ENCODE data around the gene PPFIA4. TPM values are rescaled to one million over a fixed set of nuclear protein-coding genes. Genes with fewer than 3 reads are reported as not detected.
A peak's percentile ranks its signal among the peaks of the same experiment; 100 is the strongest.

Gene PPFIA4
- total RNA-seq, 1 experiment from 2014 or later = not detected

DNA sequence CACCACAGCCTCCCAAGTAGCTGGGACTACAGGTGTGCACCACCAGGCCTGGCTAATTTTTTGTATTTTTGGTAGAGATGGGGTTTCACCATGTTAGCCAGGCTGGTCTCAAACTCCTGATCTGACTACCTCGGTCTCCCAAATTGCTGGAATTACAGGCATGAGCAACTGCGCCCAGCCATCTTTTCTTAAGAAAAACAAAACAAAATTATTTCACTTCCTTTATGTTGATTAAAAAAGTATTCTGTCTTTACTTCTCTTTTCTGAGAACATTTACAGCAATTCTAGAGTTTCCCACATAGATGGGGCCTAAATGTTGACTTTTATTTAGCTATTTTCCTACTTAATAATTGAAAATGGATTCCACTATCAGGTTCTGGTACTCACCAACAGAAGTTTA, 36.4 kb upstream of the PPFIA4 start:
- Histone ChIP-seq H3K9me3 (ENCODE audit: low read length) (no peaks in the 10 kb centered on the region), H3K4me1 (ENCODE audit: low read length) (no peaks in the 10 kb centered on the region), H4K20me1 (ENCODE audit: insufficient read depth, low read depth, low read length) (no peaks in the 10 kb centered on the region), H3K9ac (ENCODE audit: low read length) (no peak overlapping the region), H3K9me2 (replicated peaks; ENCODE audit: insufficient read depth, low read length) (no peaks in the 10 kb centered on the region), H3K4me2 (ENCODE audit: low read depth, low read length, poor library complexity, severe bottlenecking) (no peak overlapping the region), H3K4me3 (ENCODE audit: low read length) (no peak overlapping the region), H3K27me3 (ENCODE audit: low read length) (no peaks in the 10 kb centered on the region), H3K36me3 (ENCODE audit: insufficient read depth, low read length) (no peaks in the 10 kb centered on the region), H3K79me2 (ENCODE audit: low read length) (no peaks in the 10 kb centered on the region), H3K27ac (ENCODE audit: low read length) (no peak overlapping the region), H2AFZ (ENCODE audit: low read length) (peak overlapping the region; percentile 75; the same call in 1 of the 2 replicates)
- no peak for DNase-seq

GRCh38 chr1:202991112-202991511, 35.2 kb upstream of the PPFIA4 start:
- no peak for DNase-seq
- Histone ChIP-seq H3K27me3 (ENCODE audit: low read length) (no peaks in the 10 kb centered on the region), H3K4me2 (ENCODE audit: low read depth, low read length, poor library complexity, severe bottlenecking) (no peak overlapping the region), H3K4me1 (ENCODE audit: low read length) (no peaks in the 10 kb centered on the region), H3K9ac (ENCODE audit: low read length) (no peak overlapping the region), H3K4me3 (ENCODE audit: low read length) (no peak overlapping the region), H3K9me3 (ENCODE audit: low read length) (no peaks in the 10 kb centered on the region), H4K20me1 (ENCODE audit: insufficient read depth, low read depth, low read length) (no peaks in the 10 kb centered on the region), H3K36me3 (ENCODE audit: insufficient read depth, low read length) (no peaks in the 10 kb centered on the region), H2AFZ (ENCODE audit: low read length) (0 out of 2 replicates have a peak overlapping the region, but pooled peaks have one; percentile 75), H3K27ac (ENCODE audit: low read length) (no peak overlapping the region), H3K79me2 (ENCODE audit: low read length) (no peaks in the 10 kb centered on the region), H3K9me2 (replicated peaks; ENCODE audit: insufficient read depth, low read length) (no peaks in the 10 kb centered on the region)

DNA sequence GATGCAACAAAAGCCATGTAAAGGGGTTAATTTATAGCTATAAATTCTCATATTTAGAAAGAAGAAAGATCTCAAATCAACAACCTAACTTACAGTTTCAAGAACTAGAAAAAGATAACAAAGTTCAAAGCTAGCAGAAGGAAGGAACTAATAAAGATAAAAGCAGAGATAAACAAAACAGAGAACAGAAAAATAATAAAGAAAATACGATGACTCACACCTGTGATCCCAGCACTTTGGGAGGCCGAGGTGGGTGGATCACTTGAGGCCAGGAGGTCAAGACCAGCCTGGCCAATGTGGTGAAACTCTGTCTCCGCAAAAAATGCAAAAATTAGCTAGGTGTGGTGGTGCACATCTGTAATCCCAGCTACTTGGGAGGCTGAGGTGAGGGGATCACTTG, 31.5 kb upstream of the PPFIA4 start:
- no peak overlapping the region for H3K4me2 ChIP-seq (ENCODE audit: low read depth, low read length, poor library complexity, severe bottlenecking)
- no peaks in the 10 kb centered on the region for H4K20me1 ChIP-seq (ENCODE audit: insufficient read depth, low read depth, low read length)
- no peaks in the 10 kb centered on the region for H3K79me2 ChIP-seq (ENCODE audit: low read length)
- no peaks in the 10 kb centered on the region for H3K9me3 ChIP-seq (ENCODE audit: low read length)
- DNase-seq = no peak
- no peak overlapping the region for H3K9ac ChIP-seq (ENCODE audit: low read length)
- no peaks in the 10 kb centered on the region for H3K9me2 ChIP-seq (replicated peaks; ENCODE audit: insufficient read depth, low read length)
- H3K4me1 ChIP-seq (ENCODE audit: low read length) = peaks cover 4% of the 10 kb centered on the region
- no peak overlapping the region for H3K4me3 ChIP-seq (ENCODE audit: low read length)
- H3K27ac ChIP-seq (ENCODE audit: low read length) = no peak overlapping the region
- H3K36me3 ChIP-seq (ENCODE audit: insufficient read depth, low read length) = no peaks in the 10 kb centered on the region
- H3K27me3 ChIP-seq (ENCODE audit: low read length) = no peaks in the 10 kb centered on the region
- no peak overlapping the region for H2AFZ ChIP-seq (ENCODE audit: low read length)

GRCh38 chr1:202998836-202999750, 27.2 kb upstream of the PPFIA4 start:
- H3K27me3 ChIP-seq (ENCODE audit: low read length) = no peaks in the 10 kb centered on the region
- H3K4me3 ChIP-seq (ENCODE audit: low read length) = peak overlapping the region; percentile 19; the same call in 1 of the 2 replicates
- peaks cover 4% of the 10 kb centered on the region for H3K4me1 ChIP-seq (ENCODE audit: low read length)
- peak overlapping the region; percentile 47 for H3K9ac ChIP-seq (ENCODE audit: low read length)
- H3K79me2 ChIP-seq (ENCODE audit: low read length) = no peaks in the 10 kb centered on the region
- no peaks in the 10 kb centered on the region for H4K20me1 ChIP-seq (ENCODE audit: insufficient read depth, low read depth, low read length)
- no peaks in the 10 kb centered on the region for H3K9me2 ChIP-seq (replicated peaks; ENCODE audit: insufficient read depth, low read length)
- H3K4me2 ChIP-seq (ENCODE audit: low read depth, low read length, poor library complexity, severe bottlenecking) = peak overlapping the region; percentile 41
- peak; percentile 87 for DNase-seq
- no peaks in the 10 kb centered on the region for H3K36me3 ChIP-seq (ENCODE audit: insufficient read depth, low read length)
- peak overlapping the region; percentile 92 for H2AFZ ChIP-seq (ENCODE audit: low read length)
- no peaks in the 10 kb centered on the region for H3K9me3 ChIP-seq (ENCODE audit: low read length)
- no peak overlapping the region for H3K27ac ChIP-seq (ENCODE audit: low read length)

DNA sequence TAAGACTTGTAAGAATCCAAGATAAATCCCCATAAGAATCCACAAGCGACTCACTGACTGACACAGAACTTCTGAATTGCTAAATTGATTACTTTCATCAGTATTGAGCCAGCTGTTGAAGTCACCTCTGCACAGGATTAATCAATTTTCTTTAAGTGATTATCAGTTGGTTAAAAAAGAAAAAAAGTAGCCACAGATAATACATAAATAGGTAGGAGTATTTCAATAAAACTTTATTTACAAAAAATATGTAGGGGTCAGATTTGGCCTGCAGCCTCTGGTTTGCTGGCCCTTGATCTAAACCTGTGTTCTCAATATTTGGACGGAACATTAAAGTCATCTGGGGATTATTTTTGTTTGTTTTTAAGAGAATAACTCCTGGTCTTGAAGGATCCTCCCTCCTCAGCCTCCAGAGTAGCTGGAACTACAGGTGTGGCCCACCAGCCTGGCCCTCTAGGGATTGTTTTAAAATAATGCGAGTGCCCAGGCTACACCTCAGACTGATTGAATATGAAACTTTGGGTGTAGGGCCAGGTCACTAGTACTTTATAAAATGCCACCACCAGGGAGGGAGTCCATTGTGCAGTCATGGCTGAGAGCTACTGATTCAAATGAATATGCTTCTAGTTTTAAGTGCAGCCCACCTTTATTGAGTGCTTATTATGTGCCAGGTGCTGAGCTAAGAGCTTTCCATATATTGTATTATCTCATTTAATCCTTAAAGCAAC, 25.9 kb upstream of the PPFIA4 start:
- H3K27ac ChIP-seq (ENCODE audit: low read length) = no peak overlapping the region
- no peak for DNase-seq
- H3K4me2 ChIP-seq (ENCODE audit: low read depth, low read length, poor library complexity, severe bottlenecking) = no peak overlapping the region

GRCh38 chr1:203001986-203002385, 24.3 kb upstream of the PPFIA4 start:
- no peak for DNase-seq
- Histone ChIP-seq H3K9me3 (ENCODE audit: low read length) (no peaks in the 10 kb centered on the region), H4K20me1 (ENCODE audit: insufficient read depth, low read depth, low read length) (no peaks in the 10 kb centered on the region), H3K79me2 (ENCODE audit: low read length) (no peaks in the 10 kb centered on the region), H3K4me2 (ENCODE audit: low read depth, low read length, poor library complexity, severe bottlenecking) (no peak overlapping the region), H3K9ac (ENCODE audit: low read length) (no peak overlapping the region), H3K36me3 (ENCODE audit: insufficient read depth, low read length) (no peaks in the 10 kb centered on the region), H3K4me3 (ENCODE audit: low read length) (no peak overlapping the region), H3K27ac (ENCODE audit: low read length) (no peak overlapping the region), H2AFZ (ENCODE audit: low read length) (no peak overlapping the region), H3K27me3 (ENCODE audit: low read length) (no peaks in the 10 kb centered on the region), H3K9me2 (replicated peaks; ENCODE audit: insufficient read depth, low read length) (no peaks in the 10 kb centered on the region), H3K4me1 (ENCODE audit: low read length) (peaks cover 13% of the 10 kb centered on the region)

More for the DNA sequence above, 25.9 kb upstream of the PPFIA4 start:
- H3K9me2 ChIP-seq (replicated peaks; ENCODE audit: insufficient read depth, low read length) = no peaks in the 10 kb centered on the region
- no peaks in the 10 kb centered on the region for H3K27me3 ChIP-seq (ENCODE audit: low read length)
- no peaks in the 10 kb centered on the region for H4K20me1 ChIP-seq (ENCODE audit: insufficient read depth, low read depth, low read length)
- no peak overlapping the region for H3K4me3 ChIP-seq (ENCODE audit: low read length)
- H3K4me1 ChIP-seq (ENCODE audit: low read length) = peaks cover 4% of the 10 kb centered on the region
- H3K79me2 ChIP-seq (ENCODE audit: low read length) = no peaks in the 10 kb centered on the region
- no peak overlapping the region for H2AFZ ChIP-seq (ENCODE audit: low read length)
- H3K36me3 ChIP-seq (ENCODE audit: insufficient read depth, low read length) = no peaks in the 10 kb centered on the region
- H3K9me3 ChIP-seq (ENCODE audit: low read length) = no peaks in the 10 kb centered on the region
- H3K9ac ChIP-seq (ENCODE audit: low read length) = no peak overlapping the region

DNA sequence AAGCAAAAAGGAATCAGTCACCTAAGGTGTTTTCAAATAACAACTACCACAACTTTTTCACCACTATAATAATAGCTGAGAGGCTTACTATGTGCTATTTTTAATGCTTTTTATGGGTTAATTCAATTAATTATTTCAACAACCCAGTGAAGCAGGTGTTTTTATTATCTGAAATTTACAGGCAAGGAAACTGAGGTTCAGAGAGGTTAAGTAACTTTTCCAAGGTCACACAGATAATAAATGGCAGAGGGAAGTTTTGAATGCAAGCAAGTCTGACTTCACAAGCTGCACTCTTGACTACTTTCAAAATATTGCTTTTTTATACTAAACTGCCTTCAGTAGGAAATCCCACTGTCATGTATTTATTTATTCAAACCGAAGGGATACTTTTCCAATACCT, 23.3 kb upstream of the PPFIA4 start:
- Histone ChIP-seq H3K4me1 (ENCODE audit: low read length) (peaks cover 13% of the 10 kb centered on the region), H3K9ac (ENCODE audit: low read length) (no peak overlapping the region), H2AFZ (ENCODE audit: low read length) (no peak overlapping the region), H3K27me3 (ENCODE audit: low read length) (no peaks in the 10 kb centered on the region), H3K27ac (ENCODE audit: low read length) (no peak overlapping the region), H3K36me3 (ENCODE audit: insufficient read depth, low read length) (no peaks in the 10 kb centered on the region), H3K79me2 (ENCODE audit: low read length) (peaks cover 7% of the 10 kb centered on the region), H3K4me2 (ENCODE audit: low read depth, low read length, poor library complexity, severe bottlenecking) (no peak overlapping the region), H3K9me2 (replicated peaks; ENCODE audit: insufficient read depth, low read length) (no peaks in the 10 kb centered on the region), H4K20me1 (ENCODE audit: insufficient read depth, low read depth, low read length) (0 out of 2 replicates have a peak, but pooled peaks cover under 1% of the 10 kb centered on the region), H3K9me3 (ENCODE audit: low read length) (no peaks in the 10 kb centered on the region), H3K4me3 (ENCODE audit: low read length) (no peak overlapping the region)
- no peak for DNase-seq
